GM19023 (cell line): ENCODE measurements around the gene ADCY1.
"Not testable (repeated sequence)": the region's sequence is repeated elsewhere in the genome, so short reads cannot be mapped to it uniquely, and the experiment has no call there.

Experiments used
- ATAC-seq: cut with Tn5 transposase; IDR thresholded peaks from one replicate; pipeline ENCODE4 v1.9.1; 2021; ENCODE audit warnings: mild to moderate bottlenecking, moderate library complexity; ENCODE audit not compliant: unreplicated experiment

The ADCY1 gene

GRCh38 chr7:45708046-45708950 lies 134.1 kb downstream of the ADCY1 start:
- ATAC-seq = no peak

- no peak for ATAC-seq
Observed at GRCh38 chr7:45709168-45710042, 135.2 kb downstream of the ADCY1 start.

- ATAC-seq = no peak
Observed at GRCh38 chr7:45710271-45711160, 136.3 kb downstream of the ADCY1 start.

DNA sequence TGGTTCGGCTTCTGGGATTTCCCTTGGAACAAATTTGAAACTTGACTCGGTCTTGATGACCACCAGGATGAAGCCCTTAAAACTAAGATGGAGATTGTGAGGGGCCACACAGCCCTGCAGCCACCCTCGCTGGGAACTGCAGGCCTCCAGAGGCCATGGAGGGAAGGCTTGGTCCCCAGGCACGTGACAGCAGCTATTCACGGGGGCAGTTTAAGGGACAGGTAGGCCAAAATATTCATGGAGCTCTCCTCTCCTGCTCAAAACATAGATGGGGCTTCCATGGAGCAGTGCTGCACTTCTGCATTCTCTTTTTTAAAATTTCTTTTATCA lies 137.0 kb downstream of the ADCY1 start:
- no peak for ATAC-seq

DNA sequence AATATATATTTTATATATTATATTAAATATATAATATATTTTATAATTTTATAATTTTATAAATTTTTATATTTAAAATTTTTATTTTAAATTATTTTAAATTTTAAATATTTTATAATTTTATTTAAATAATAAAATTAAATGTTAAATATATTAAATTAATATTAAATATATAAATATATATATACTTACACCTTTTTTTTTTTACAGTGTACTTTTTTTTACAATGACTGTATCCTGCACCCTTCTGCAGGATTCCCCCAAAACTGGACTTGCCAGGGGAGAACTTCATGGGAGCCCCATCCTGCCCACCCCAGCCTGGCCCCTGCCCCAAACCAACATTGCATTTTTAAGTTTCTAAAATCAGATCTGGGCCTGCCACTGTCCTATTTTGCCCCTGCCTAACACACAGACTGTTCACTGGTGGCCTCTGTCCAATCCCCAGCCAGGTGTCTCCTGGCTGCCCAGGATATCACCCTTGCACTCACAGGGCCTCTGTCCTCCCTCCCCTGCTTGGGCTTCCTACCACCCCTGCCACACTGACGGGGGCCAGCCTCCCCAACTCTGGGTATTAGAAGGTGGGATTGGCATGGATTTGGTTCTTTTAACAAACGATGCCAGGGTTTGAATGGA lies 138.0 kb downstream of the ADCY1 start:
- ATAC-seq = no peak

DNA sequence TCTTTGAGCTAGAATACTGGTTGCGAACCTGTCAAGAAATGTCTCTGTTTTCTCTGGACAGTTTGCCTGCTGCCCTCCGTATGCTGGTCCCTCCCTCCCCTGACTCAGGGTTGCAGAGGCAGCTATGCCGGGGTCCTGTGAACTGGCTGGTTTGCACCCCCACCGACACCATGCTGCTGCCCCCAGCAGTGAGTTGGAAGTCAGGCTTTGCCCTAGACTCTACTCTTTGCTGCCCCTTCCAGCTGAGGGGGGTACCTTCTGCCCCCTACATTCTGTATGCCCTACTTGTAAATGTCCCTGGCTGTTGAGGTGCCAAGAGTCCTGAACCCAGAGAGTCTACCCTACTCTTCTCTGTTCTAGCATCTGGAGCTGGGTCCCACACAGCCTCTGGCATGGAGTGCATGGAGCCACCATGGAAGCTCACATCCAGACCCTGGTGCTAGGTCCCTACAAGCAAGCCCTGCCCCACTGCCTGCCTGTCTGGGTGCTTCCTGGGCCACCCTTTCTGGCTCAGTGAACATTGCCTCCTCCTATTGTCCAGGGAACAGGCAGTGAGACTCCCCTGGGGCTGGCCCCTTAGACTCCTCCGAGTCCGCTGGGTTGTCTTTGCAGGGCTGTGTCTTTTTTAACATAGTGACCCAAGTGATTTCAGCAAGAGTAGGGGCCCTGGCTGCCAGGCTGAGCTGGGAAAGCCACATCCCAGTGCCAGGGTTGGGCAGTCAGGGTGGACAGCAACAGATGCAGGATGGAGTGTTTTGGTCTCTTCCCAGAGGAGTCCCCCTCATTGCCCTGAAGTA lies 138.9 kb downstream of the ADCY1 start:
- no peak for ATAC-seq

- ATAC-seq = no peak
Observed at GRCh38 chr7:45713669-45714520, 139.7 kb downstream of the ADCY1 start.

- ATAC-seq = no peak
Observed at GRCh38 chr7:45714521-45714820, 140.3 kb downstream of the ADCY1 start.

DNA sequence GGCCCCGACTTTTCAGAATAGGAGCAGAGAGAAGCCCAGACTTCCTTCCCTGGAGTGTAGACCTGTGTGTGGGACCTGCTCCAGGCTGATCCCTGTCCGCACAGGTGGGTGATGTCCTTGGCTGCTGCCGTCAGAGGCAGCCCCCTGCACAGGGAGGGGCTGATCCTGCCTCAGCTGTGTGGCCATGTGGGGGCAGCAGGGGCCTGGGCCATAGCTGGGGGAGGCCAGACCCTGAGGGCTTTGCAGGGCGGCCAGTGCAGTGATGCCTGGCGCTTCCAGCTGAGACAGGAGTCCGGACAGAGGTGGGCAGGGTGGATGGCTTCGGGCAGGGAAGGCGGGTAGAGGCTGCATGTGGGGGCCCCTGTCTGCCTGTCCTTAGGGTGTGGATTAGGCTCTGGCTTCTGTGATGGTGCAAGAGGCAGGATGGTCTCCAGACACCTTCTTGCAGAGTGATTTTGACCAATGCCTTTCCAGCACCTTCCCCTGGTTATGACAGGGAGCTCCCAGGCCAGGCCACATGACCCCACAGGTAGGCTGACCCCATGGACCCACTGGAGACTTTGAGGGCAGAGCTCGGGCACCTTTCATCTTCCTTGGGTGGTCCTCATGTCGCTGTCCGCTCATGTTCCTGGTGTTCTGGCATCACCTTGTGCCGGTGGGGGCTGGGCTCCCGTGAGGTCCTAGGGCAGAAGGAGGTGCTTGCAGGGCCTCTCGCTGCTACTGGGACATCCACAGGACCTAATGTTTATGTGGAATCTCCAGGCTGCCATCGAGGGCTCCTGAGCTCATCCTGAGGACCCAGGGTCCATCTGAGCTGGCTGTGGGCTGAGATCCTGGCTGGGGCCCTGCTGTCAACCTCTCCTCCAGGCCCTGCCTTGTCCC lies 141.5 kb downstream of the ADCY1 start:
- no peak for ATAC-seq

- ATAC-seq = no peak
Observed at GRCh38 chr7:45716380-45717203, 142.4 kb downstream of the ADCY1 start.

DNA sequence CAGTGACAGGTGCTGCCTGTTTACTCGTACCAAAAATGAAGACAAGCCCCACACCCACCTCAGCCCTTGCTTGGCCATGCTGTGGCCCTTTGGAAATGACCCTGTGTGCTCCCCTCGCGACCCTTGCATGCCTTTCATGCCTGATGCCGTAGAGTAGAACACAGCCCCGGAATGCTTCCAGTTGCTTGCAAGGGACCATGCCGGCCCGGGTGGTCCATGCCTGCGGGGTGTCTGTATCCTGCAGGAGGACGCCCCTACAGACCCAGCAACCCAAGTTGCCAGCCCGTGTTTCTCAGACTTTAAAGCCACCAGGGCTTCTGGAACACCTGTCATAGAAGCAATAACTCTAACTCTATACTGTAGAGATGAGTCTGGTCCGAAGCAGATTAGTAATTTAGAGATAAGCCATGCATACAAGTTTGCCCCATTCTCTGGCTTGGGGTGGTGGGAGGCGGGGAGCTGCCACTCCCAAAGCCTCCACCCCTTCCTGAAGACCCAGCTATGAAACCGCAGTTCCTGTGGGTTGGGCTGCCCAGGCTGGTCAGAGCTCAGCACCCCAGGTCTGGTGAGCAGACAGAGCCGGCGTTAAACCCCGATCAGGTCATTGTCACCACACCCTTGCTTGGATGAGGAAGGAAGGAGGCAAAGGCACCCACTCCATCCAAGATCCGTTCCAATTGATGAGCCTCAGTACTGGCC lies 143.5 kb downstream of the ADCY1 start:
- ATAC-seq = no peak

- ATAC-seq = no peak
Observed at GRCh38 chr7:45718464-45719330, 144.5 kb downstream of the ADCY1 start.

DNA sequence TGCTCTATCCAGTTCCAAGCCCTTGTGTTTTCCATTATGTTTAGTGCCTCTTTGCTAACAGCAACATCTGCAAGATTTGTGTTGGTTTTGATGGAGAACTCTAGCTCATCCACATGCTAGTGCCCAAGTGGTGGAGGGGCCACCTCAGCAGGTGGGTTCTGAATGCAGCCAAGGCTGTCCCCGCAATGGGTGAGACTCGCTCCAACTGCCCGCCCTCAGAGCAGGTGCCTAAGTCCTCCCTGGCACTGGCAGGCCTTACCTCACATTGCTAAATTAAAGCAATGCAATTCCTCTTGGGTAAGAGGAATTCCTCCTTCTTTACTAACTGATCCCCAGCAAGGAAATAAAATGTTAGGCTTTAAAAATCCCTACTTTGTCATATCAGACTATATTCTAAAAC lies 146.8 kb downstream of the ADCY1 start:
- no peak for ATAC-seq

DNA sequence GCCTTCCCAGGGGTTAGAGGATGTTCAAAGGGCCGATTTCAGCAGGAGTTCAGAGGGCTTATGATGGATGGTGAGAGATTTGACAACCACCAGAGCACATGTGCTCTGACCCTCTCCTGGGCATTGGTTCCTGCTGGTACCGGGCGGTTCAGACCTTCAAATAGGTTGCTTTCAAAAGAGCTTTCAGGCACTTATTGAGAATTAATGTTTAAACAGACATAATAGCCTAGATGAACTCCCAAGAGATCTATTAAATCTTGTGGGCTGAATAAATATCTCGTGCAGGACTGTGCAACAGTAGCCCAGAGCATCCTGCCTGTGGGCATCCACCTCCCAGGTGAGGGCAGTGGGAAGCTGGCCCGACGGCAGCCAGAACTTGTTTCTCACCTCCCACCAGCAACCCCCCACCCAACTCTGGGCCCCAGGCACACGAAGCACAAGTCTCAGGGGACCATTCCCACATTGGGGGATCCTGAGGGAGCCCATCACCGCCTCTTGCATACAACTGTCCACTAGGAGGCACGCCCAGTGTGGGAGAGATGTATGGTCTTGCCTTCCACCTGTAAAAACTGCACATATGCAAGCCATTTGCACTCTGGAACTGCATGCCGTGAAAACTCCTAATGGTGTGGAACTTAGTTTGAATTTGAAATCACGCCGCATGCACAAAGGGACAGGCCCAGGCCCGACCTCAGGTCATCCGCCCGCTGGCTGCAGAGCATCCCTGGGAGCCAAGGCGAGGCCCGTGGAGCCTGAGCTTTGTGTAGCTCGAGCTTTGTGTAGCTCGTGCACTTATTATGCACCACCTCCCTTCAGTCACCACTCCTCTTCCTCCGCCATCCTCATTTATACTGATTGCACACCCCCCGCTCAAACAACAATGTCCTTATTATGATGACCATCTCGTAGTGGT lies 147.8 kb downstream of the ADCY1 start:
- ATAC-seq = no peak

DNA sequence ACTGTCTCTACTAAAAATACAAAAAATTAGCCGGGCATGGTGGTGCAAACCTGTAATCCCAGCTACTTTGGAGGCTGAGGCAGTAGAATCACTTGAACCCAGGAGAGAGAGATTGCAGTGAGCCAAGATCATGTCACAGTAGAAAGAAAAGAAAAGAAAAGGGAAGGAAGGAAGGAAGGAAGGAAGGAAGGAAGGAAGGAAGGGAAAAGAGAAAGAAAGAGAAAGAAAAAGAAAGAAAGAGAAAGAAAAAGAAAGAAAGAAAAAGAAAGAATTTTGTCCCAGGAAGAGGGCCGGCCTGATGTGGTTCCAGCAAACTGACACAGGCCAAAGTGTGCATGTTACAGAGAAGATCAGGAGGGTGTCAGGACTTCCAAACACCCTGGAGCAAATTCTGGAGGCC lies 151.1 kb downstream of the ADCY1 start:
- not testable (repeated sequence) for ATAC-seq
